HepG2 (cell line): Measurements from ENCODE around the gene RGCC. TPM values are rescaled to one million over a fixed set of nuclear protein-coding genes. Genes with fewer than 3 reads are reported as not detected.
A peak's percentile ranks its signal among the peaks of the same experiment; 100 is the strongest.
"Not testable (repeated sequence)": the region's sequence is repeated elsewhere in the genome, so short reads cannot be mapped to it uniquely, and the experiment has no call there.

Experiments
- ATAC-seq: fragments of 200-7000 bp; cut with Tn5 transposase; 3 replicates; pipeline ENCODE4 v1.9.1; 2020; ENCODE audit warnings: mild to moderate bottlenecking, moderate library complexity
- BruUV-seq: library from RNA; stranded (reverse); fragments of 400-500 nt; replicated peaks from 2 replicates; lab custom pipeline; 2021; lab: Mats Ljungman, UMichigan
- CTCF ChIA-PET: fragments of 300-600 bp; formaldehyde crosslinking; extraction: SDS; loops from one replicate; lab custom pipeline; 2021; ENCODE audit warnings: low total read pairs, inconsistent platforms, low intra/inter-chr PET ratio; lab: Yijun Ruan, JAX
- POLR2A ChIA-PET: fragments of 350-600 bp; sonication (Branson Sonifier 250); formaldehyde crosslinking; loops from one replicate; lab custom pipeline; 2020; ENCODE audit warnings: antibody characterized with exemption, inconsistent platforms; lab: Yijun Ruan, JAX
- DNase-seq: peaks from one replicate; pipeline ENCODE4 v3.0.0-alpha.2; 2015; ENCODE audit warnings: low spot score
- FAIRE-seq: peaks from 3 replicates; lab custom pipeline; 2011; peaks lifted over from hg19 to GRCh38; lab: Jason Lieb, UNC
- H2AFZ ChIP-seq: one replicate; pipeline ENCODE4 v1.6.1; 2011; ENCODE audit warnings: low read length, inconsistent platforms
- H3K27ac ChIP-seq: fragments of 300-600 bp; 3 replicates; pipeline ENCODE4 v1.8.0; 2011; ENCODE audit warnings: mixed run types, mild to moderate bottlenecking, mixed read lengths, low read length, inconsistent platforms; ENCODE audit not compliant: insufficient read depth; ENCODE audit errors: extremely low read length
- H3K27me3 ChIP-seq, 2 experiments: fragments of 200-600 bp in 1 of 2; 2 replicates in 1 of 2; 3 replicates in 1 of 2; pipeline versions ENCODE4 v1.6.0 to v1.8.0; 2011; ENCODE audit warnings: low read length in 2 of 2, mild to moderate bottlenecking in 2 of 2, moderate library complexity in 2 of 2, inconsistent platforms in 1 of 2; ENCODE audit not compliant: insufficient read depth in 2 of 2, control insufficient read depth in 1 of 2
- H3K36me3 ChIP-seq, 2 experiments: fragments of 200-600 bp in 1 of 2; replicated peaks in 1 of 2; 2 replicates in 1 of 2; 3 replicates in 1 of 2; pipeline versions ENCODE4 v1.5.1 to v1.8.0; 2011; ENCODE audit warnings: low read length in 2 of 2, inconsistent platforms in 1 of 2; ENCODE audit not compliant: insufficient read depth in 2 of 2, control insufficient read depth in 1 of 2
- H3K4me1 ChIP-seq: 2 replicates; pipeline ENCODE4 v1.5.1; 2012; ENCODE audit warnings: low read length, inconsistent platforms; ENCODE audit not compliant: insufficient read depth
- H3K4me2 ChIP-seq: 2 replicates; pipeline ENCODE4 v1.6.0; 2011; ENCODE audit warnings: low read depth, low read length, inconsistent platforms
- H3K4me3 ChIP-seq, 3 experiments: fragments of 200-600 bp in 1 of 3; sonication (generic), shearing (Covaris generic) in 1 of 3; replicated peaks in 1 of 3; 2 replicates each; pipeline ENCODE4 v1.5.1; 2011 to 2016; ENCODE audit warnings: low read length in 3 of 3, inconsistent platforms in 2 of 3, low read depth in 2 of 3, mild to moderate bottlenecking in 2 of 3, control low read depth in 1 of 3, mixed read lengths in 1 of 3; ENCODE audit not compliant: insufficient read depth in 1 of 3
- H3K79me2 ChIP-seq: one replicate; pipeline ENCODE4 v1.6.1; 2011; ENCODE audit warnings: low read length, inconsistent platforms; ENCODE audit not compliant: insufficient read depth
- H3K9ac ChIP-seq: 2 replicates; pipeline ENCODE4 v1.6.0; 2011; ENCODE audit warnings: mild to moderate bottlenecking, low read depth, low read length, inconsistent platforms; ENCODE audit not compliant: insufficient read depth
- H3K9me3 ChIP-seq: 2 replicates; pipeline ENCODE4 v1.5.1; 2012; ENCODE audit warnings: mild to moderate bottlenecking, low read length
- H4K20me1 ChIP-seq: 2 replicates; pipeline ENCODE4 v1.6.0; 2011; ENCODE audit warnings: inconsistent platforms, mild to moderate bottlenecking, low read length, moderate library complexity; ENCODE audit not compliant: insufficient read depth
- ATM ChIP-seq: fragments of 450-650 bp; IDR thresholded peaks from 2 replicates; pipeline ENCODE4 v1.7.1; 2017; ENCODE audit warnings: mild to moderate bottlenecking, borderline replicate concordance
- HOXA9 ChIP-seq: sonication (generic); formaldehyde crosslinking; IDR thresholded peaks from 2 replicates; pipeline ENCODE4 v1.8.1; 2022; ENCODE audit warnings: missing genetic modification reagents, mild to moderate bottlenecking, moderate library complexity, borderline replicate concordance
- MLXIP ChIP-seq: sonication (generic); formaldehyde crosslinking; IDR thresholded peaks from 2 replicates; pipeline ENCODE4 v1.9.0; 2021; ENCODE audit warnings: missing genetic modification reagents, borderline replicate concordance
- MXD4 ChIP-seq: IDR thresholded peaks from 2 replicates; pipeline ENCODE4 v1.6.1; 2016; ENCODE audit warnings: mild to moderate bottlenecking, missing biosample characterization, missing genetic modification reagents
- NCOA5 ChIP-seq: sonication (generic); formaldehyde crosslinking; IDR thresholded peaks from 2 replicates; pipeline ENCODE4 v1.4.0; 2020; ENCODE audit warnings: missing genetic modification reagents
- PLRG1 ChIP-seq: fragments of 450-650 bp; conservative IDR thresholded peaks from 2 replicates; pipeline ENCODE4 v1.6.1; 2016
- POLR2G ChIP-seq: fragments of 200-400 bp; formaldehyde crosslinking; IDR thresholded peaks from 2 replicates; pipeline ENCODE4 v1.6.1; 2018; ENCODE audit warnings: mild to moderate bottlenecking, low read depth, low read length, moderate library complexity
- SOX13 ChIP-seq, 3 experiments: fragments of 450-650 bp in 1 of 3; sonication (generic) in 1 of 3; formaldehyde crosslinking in 1 of 3; IDR thresholded peaks in 2 of 3; conservative IDR thresholded peaks in 1 of 3; 2 replicates each; pipeline versions ENCODE4 v1.5.0 to v1.6.1; 2016 to 2020; ENCODE audit warnings: antibody characterized with exemption in 1 of 3, mild to moderate bottlenecking in 1 of 3, missing compliant biosample characterization in 1 of 3, missing genetic modification reagents in 1 of 3, moderate library complexity in 1 of 3
- TFE3 ChIP-seq: IDR thresholded peaks from 2 replicates; pipeline ENCODE4 v1.6.1; 2016
- ZMYM2 ChIP-seq: sonication (generic); formaldehyde crosslinking; IDR thresholded peaks from 2 replicates; pipeline ENCODE4 v1.8.0; 2022; ENCODE audit warnings: mild to moderate bottlenecking, missing genetic modification reagents
- ZNF292 ChIP-seq: sonication (generic); formaldehyde crosslinking; IDR thresholded peaks from 2 replicates; pipeline ENCODE4 v1.8.1; 2022; ENCODE audit warnings: mild to moderate bottlenecking, low read depth, missing genetic modification reagents, borderline replicate concordance
- ZNF569 ChIP-seq: sonication (generic); formaldehyde crosslinking; IDR thresholded peaks from 2 replicates; pipeline ENCODE4 v1.5.0; 2020; ENCODE audit warnings: mild to moderate bottlenecking, missing genetic modification reagents, moderate library complexity, borderline replicate concordance
- ZNF614 ChIP-seq: IDR thresholded peaks from 2 replicates; pipeline ENCODE4 v1.6.1; 2018; ENCODE audit warnings: missing biosample characterization, missing genetic modification reagents, inconsistent platforms, borderline replicate concordance
- WGBS: methylation state at CpG from one replicate; pipeline ENCODE4 v1.1.6; 2017; ENCODE audit warnings: low lambda C conversion rate; 5-methylcytosine and 5-hydroxymethylcytosine counted together
- in situ Hi-C: cut with HindIII; loops from 2 replicates; pipeline ENCODE4 v1.10.0; 2017; ENCODE audit warnings: low pct_unique_long_range_greater_than_20kb; ENCODE audit not compliant: extremely low pct_ligation_motif_present
- intact Hi-C: fragments of 100-400 bp; cut with micrococcal nuclease; formaldehyde crosslinking; loops from one replicate; pipeline ENCODE4 v1.10.0; 2022; ENCODE audit not compliant: unreplicated experiment
- polyA plus RNA-seq, 8 experiments: library from polyadenylated mRNA; depleted of rRNA in 3 of 8; stranded (reverse) in 7 of 8; unstranded in 1 of 8; fragments of >200 nt; fragmentation: Illumina TruSeq in 4 of 8; extraction: Trizol in 4 of 8; gene quantifications; 2 replicates each; pipeline versions ENCODE4 v1.2.1 to v1.2.3, GENCODE V29; 2011 to 2016; ENCODE audit warnings: low read depth in 4 of 8, missing spikeins in 1 of 8, mixed read lengths in 1 of 8; ENCODE audit not compliant: insufficient read depth in 1 of 8
- total RNA-seq, 5 experiments: library from RNA; depleted of rRNA; stranded (reverse); fragments of >200 nt; fragmentation: Illumina TruSeq; extraction: Trizol; gene quantifications; 2 replicates each; pipeline ENCODE4 v1.2.3, GENCODE V29; 2016; ENCODE audit warnings: low read depth in 1 of 5

The RGCC gene
- total and polyA plus RNA-seq, 2 of the 13 experiments (the other 11 are each of a cell fraction or from before 2014, with no cell fraction given) = 0.20 to 8.4 TPM

GRCh38 chr13:41434030-41434429 lies 23.3 kb upstream of the RGCC start:
- ATAC-seq = not testable (repeated sequence)

GRCh38 chr13:41434831-41435520 lies 22.4 kb upstream of the RGCC start:
- in situ Hi-C loops = no loop called here
- FAIRE-seq = no peak
- Histone ChIP-seq H3K4me2 (peak overlapping the region; percentile 55), H3K79me2 (no peaks in the 10 kb centered on the region), H3K27ac (no peak overlapping the region), H3K4me3 (peak overlapping the region in 1 of 3 experiments; percentile 13; a peak in 1 of 6 replicates), H3K9me3 (no peaks in the 10 kb centered on the region), H3K4me1 (peaks cover 14% of the 10 kb centered on the region), H3K36me3 (no peaks in the 10 kb centered on the region), H2AFZ (no peak overlapping the region), H3K9ac (no peak overlapping the region), H4K20me1 (no peaks in the 10 kb centered on the region), H3K27me3 (no peaks in the 10 kb centered on the region)
- 16% methylated on average over 5 of the region's 6 CpGs for WGBS
- intact Hi-C loops = no loop called here
- BruUV-seq = no TSS peak
- peak; percentile 85 for ATAC-seq
- ChIA-PET POLR2A (no interaction called here), CTCF (no interaction called here)
- peak; percentile 45 for DNase-seq
- no peak for TF ChIP-seq ZNF569 (CRISPR knock-in tag)
- peak; percentile 58; the same call in 1 of the 2 replicates for TF ChIP-seq ZNF292
- no peak for TF ChIP-seq NCOA5 (CRISPR knock-in tag)
- TF ChIP-seq TFE3 (CRISPR knock-in tag) = no peak
- TF ChIP-seq ZMYM2 (CRISPR knock-in tag) = no peak
- TF ChIP-seq ZNF614 (CRISPR knock-in tag) = no peak
- TF ChIP-seq POLR2G = no peak
- no peak for TF ChIP-seq PLRG1
- TF ChIP-seq MLXIP (CRISPR knock-in tag) = no peak
- no peak for TF ChIP-seq ATM
- no peak for TF ChIP-seq SOX13 (IDR thresholded peaks at IDR 0.05)
- peak in 1 of 2 experiments; percentile 49; a peak in 1 of 4 replicates for TF ChIP-seq SOX13 (CRISPR knock-in tag; conservative IDR thresholded peaks at IDR 0.05 in 1 of 2, IDR thresholded peaks at IDR 0.05 in 1 of 2)
- TF ChIP-seq HOXA9 (CRISPR knock-in tag) = no peak
- no peak for TF ChIP-seq MXD4 (CRISPR knock-in tag)

More at GRCh38 chr13:41434030-41434429, 23.3 kb upstream of the RGCC start:
- H3K9me3 ChIP-seq, H3K9ac ChIP-seq, BruUV-seq, H3K36me3 ChIP-seq, FAIRE-seq, H3K27me3 ChIP-seq, H2AFZ ChIP-seq, H3K4me3 ChIP-seq, H4K20me1 ChIP-seq, H3K4me2 ChIP-seq, in situ Hi-C loops, CTCF ChIA-PET, POLR2A ChIA-PET, DNase-seq, intact Hi-C loops, H3K79me2 ChIP-seq, H3K27ac ChIP-seq: not testable (repeated sequence)
- 44% methylated on average over 6 of the region's 6 CpGs for WGBS
- peaks cover 14% of the 10 kb centered on the region for H3K4me1 ChIP-seq
